ENCODE results near the gene HSD3B7.
"Not testable (repeated sequence)": the region's sequence is repeated elsewhere in the genome, so short reads cannot be mapped to it uniquely, and the experiment has no call there.

The HSD3B7 gene

DNA sequence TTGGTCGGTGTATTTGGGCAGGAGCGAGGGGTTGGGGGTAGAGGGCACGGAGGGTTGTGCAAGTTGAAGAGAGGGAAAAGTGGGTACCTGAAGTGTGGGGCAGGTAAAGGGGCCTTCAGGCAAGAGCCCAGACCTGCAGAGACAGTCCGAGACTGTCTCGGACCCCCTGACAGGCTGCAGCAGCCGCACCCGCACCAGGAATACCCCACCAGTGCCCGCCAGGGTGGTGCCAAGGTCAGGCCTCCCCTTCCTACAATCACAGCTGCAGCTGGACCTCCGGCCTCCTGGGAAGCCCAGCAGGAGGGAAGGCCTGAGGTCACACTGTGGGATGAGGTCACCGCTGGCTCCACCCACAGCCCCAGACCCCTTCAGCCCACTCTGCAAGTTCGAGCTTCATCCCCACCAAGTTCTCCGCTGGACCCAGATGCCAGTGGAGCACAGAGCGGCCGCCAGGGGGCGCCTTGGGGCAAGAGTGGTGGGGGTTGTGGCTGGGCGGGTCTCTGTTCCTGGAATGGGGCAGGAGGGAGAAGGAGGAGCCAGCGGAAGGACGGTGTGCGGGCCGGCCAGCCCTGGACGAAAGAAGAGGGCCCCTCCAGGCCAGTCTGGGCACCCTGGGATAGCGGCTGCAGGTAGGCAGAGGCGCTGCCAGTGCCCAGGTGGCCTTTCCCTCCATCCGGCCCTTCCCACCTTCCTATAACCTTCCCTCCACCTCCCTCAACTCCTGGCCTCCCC is at the start of gene HSD3B7:
HSD3B7 (plus strand) TSS at position 539 of the 732 bp plus-strand sequence. CDS start 452 bp downstream, outside the sequence.
- DNase-seq, result peak; percentile 30

DNA sequence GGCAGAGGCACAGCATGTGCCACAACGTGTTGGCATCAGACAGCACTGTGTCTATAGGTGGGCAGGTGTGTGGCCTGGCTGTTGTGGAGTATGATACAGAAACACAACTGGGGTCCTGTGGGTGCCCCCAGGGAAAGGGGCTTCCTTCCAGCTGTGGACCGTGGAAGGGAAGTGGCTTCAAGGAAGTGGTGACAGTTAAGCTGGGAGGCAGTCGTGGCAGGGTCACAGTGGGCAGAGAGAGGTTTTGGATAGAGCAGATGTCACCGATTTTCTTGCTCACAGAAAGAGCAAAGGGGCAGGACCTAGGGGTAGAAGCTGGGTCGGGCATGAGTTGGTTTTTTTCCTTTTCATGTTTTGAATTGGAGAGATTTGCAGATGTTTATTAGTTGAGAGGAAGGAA is 47.3 kb upstream of the HSD3B7 start:
- peak; percentile 44 for DNase-seq

DNA sequence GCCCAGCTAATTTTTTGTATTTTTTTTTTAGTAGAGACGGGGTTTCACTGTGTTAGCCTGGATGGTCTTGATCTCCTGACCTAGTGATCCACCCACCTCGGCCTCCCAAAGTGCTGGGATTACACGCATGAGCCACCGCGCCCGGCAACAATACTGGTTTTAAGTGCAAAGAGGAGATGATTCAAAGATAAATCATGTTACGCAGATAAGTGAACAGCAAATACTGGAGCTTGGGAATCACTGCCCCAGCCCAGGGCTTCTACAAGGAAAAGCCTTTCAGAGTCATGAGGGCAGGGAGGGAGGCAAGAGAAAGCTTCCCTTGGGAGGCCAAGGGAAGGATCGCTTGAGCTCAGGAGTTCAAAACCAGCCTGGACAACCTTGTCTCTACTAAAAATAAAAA is 45.4 kb upstream of the HSD3B7 start:
- DNase-seq, result not testable (repeated sequence)

- peak; percentile 7 for DNase-seq
Measured at GRCh38 chr16:30941600-30942425, 43.2 kb upstream of the HSD3B7 start.

DNA sequence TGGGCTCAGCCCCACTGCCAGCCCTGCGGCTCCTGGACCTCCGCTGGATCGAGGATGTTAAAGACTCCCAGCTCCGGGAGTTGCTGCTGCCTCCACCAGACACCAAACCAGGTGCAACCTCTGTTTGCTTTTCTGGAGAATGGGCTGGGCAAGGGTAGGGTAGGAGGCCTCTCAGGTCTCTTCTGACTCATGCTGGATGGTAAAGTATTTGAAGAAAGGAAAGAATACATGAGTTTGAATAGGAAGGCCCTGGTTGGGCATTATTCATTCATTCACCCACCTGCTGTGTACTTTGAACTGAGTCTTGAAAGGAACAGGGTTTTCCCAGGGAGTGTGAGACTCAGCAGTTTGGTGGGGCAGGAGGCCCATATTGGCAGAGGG is 42.6 kb upstream of the HSD3B7 start:
- no peak for DNase-seq

DNA sequence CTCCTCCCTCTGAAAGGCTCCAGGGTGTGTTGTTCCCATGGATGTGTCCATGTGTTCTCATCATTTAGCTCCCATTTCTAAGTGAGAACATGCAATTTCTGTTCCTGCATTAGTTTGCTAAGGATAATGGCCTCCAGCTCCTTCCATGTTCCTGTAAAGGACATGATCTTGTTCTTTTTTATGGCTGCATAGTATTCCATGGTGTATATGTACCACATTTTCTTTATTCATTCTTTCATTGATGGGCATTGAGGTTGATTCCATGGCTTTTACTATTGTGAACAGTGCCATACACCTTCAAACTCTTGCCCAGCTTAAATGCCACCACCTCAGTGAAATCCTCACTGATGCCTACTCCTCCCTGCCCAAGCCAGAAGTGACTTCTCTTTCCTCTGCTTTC is 40.7 kb upstream of the HSD3B7 start:
- no peak for DNase-seq

- no peak for DNase-seq
Measured at GRCh38 chr16:30946671-30947540, 38.1 kb upstream of the HSD3B7 start.

GRCh38 chr16:30947541-30947858 is 37.5 kb upstream of the HSD3B7 start:
- no peak for DNase-seq

DNA sequence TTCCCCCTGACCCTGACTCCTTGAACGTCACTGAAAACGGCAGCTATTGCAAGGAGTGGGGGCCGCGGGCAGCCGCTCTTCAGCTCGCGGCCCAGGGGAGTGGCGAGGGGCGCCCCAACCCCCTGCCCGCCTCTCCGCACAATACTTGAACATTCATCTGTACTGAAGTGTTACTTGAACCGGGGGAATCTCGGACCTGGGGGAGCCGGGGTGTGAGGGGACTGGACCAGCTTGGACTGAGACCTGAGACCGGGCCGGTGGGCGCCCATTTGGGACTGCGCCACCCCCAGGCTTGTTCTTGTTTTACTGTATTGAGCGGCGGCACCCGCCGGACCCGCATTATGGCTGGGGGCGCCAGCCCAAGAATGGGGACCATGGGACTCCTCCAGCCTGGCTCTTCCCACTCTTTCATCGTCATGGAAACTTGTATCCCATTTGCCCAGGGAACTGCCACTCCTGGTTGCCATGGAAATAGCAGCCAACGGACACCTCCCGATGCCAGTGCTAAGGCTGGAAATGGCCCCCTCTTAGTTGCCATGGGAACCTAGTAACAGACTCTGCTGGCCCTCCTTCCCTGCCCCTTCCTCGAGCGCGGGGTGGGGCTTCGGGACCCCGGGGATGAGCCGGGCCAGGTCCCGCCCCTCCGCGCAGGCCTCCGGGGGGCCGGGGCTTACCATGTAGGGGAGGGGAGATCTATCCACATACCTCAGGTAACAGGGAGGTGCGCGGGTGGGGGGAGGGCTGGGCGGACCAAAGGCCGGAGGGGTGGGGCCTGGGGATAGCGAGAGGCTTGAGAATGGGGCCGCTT is 36.9 kb upstream of the HSD3B7 start:
- no peak for DNase-seq

GRCh38 chr16:30948667-30949649 is 36.0 kb upstream of the HSD3B7 start, which contains the start of gene ORAI3:
ORAI3 (plus strand) TSS chr16:30949068; CDS start chr16:30949290, 222 bp downstream.
- peak; percentile 55 for DNase-seq

- DNase-seq, result peak; percentile 19
Measured at GRCh38 chr16:30949650-30950515, 35.1 kb upstream of the HSD3B7 start.

GRCh38 chr16:30950516-30951065 is 34.4 kb upstream of the HSD3B7 start:
- DNase-seq, result no peak

GRCh38 chr16:30951193-30951592 is 33.8 kb upstream of the HSD3B7 start:
- no peak for DNase-seq

- no peak for DNase-seq
Measured at GRCh38 chr16:30951750-30952149, 33.3 kb upstream of the HSD3B7 start.

GRCh38 chr16:30953111-30953510 is 31.9 kb upstream of the HSD3B7 start:
- no peak for DNase-seq

GRCh38 chr16:30953511-30954124 is 31.4 kb upstream of the HSD3B7 start:
- DNase-seq, result peak; percentile 64

DNA sequence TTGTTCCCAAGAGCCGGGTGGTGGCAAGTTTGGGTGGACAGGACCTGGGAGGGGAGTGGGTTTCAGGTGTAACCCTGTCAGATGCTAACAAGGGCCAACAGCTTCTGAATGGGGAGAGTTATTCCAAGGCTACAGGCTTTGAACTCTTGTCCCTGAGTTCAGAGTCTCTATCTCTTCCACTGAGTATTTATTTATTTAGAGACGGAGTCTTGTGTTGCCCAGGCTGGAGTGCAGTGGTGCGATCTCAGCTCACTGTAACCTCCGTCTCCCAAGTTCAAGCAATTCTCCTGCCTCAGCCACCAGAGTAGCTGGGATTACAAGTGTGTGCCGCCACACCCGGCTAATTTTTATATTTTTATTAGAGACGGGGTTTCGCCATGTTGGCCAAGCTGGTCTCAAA is 30.0 kb upstream of the HSD3B7 start:
- DNase-seq, result no peak

DNA sequence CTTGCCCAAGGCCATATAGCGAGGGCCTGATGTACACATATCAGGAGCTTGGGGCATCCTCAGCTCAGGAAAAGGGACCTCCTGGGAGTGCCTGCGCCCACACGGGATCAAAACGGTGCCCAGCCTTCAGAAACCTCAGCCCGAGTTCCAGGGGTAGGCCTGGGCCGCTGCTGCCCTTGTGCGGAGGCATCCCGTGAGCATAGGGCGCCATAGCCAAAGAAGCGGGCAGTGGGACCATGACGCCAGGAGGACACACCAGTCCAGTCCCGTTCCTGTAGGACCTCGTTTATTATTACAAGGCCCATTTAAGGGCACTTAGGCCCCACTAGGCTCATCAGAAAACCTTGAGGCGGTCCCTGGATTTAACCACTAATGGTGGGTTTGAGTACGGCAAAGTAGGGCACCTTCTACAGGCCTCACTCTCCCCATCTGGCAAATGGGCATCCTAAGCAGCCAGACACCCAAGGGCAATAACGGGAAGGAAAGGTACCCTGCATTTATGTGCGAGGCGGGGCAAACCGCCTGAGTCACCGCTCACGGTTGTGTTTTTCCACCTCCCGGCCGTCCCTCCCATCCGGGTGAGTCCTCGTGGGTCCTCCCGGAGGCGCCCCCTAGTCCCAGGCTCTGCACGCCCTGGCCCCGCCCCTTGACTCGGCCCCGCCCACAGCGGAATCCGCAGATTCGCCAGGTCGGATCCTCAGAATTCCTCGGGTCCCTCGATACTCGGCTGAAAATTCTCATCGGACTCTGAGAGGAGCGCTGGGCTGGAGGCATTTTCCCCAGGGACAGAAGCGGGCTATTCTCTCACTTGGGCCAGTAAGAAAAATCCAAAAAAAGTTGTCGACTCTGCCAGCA is 28.2 kb upstream of the HSD3B7 start:
- peak; percentile 79 for DNase-seq

Measured in GDM1 (cell line).